Right renal pelvis (tissue), 4 donors: ENCODE results near the gene LYG2. TPM values are rescaled to one million over a fixed set of nuclear protein-coding genes. Genes with fewer than 3 reads are reported as not detected.
"Not testable (repeated sequence)": the region's sequence is repeated elsewhere in the genome, so short reads cannot be mapped to it uniquely, and the experiment has no call there.

Experiments used
- DNase-seq, 4 donors: peaks; one replicate each; pipeline ENCODE4 v3.0.0-alpha.2; 2013; ENCODE audit warnings: low read depth in 4 of 4, low spot score in 3 of 4, missing footprints in 1 of 4
- polyA plus RNA-seq, 4 donors: library from polyadenylated mRNA; unstranded; fragments of 120-200 nt; gene quantifications; one replicate each; pipeline ENCODE4 v1.2.1, GENCODE V29; 2013; ENCODE audit not compliant: insufficient read length in 4 of 4

The LYG2 gene
- under 1 TPM in 3 of 4 donors, not detected in 1; 0.19 to 0.43 (median 0.19) TPM for polyA plus RNA-seq

GRCh38 chr2:99255491-99256318 is at the start of gene LYG2:
TSS of gene LYG2 (minus strand) at chr2:99255666. CDS start at chr2:99254260, 1,406 bp downstream.
- DNase-seq: no peak

- not testable (repeated sequence) for DNase-seq
These were observed 45.6 kb upstream of the LYG2 start, which contains the start of gene LYG1 for GRCh38 chr2:99301097-99301496. TSS of gene LYG1 (minus strand) at chr2:99301197. CDS start at chr2:99295670, 5,527 bp downstream.

GRCh38 chr2:99299580-99299979 is 44.1 kb upstream of the LYG2 start:
- no peak for DNase-seq

GRCh38 chr2:99297994-99298393 is 42.5 kb upstream of the LYG2 start:
- DNase-seq: no peak

GRCh38 chr2:99285526-99285925 is 30.1 kb upstream of the LYG2 start:
- DNase-seq: no peak

GRCh38 chr2:99279969-99280695 is 24.7 kb upstream of the LYG2 start:
- DNase-seq: no peak

- DNase-seq: no peak
These were observed 23.4 kb upstream of the LYG2 start for GRCh38 chr2:99278793-99279291.

- DNase-seq: not testable (repeated sequence)
These were observed 22.8 kb upstream of the LYG2 start for GRCh38 chr2:99278195-99278765.

- DNase-seq: no peak
These were observed 20.4 kb upstream of the LYG2 start for GRCh38 chr2:99275882-99276281.

- no peak for DNase-seq
These were observed 5.8 kb upstream of the LYG2 start for GRCh38 chr2:99261242-99261641.

- DNase-seq: no peak
These were observed 4.7 kb upstream of the LYG2 start for GRCh38 chr2:99260184-99260583.

- no peak for DNase-seq
These were observed 4.0 kb upstream of the LYG2 start for GRCh38 chr2:99259465-99259864.

- no peak for DNase-seq
These were observed 1.2 kb upstream of the LYG2 start for GRCh38 chr2:99256677-99257076.

- no peak for DNase-seq
These were observed 5.5 kb downstream of the LYG2 start for GRCh38 chr2:99249951-99250350.

GRCh38 chr2:99242151-99242550 is 13.3 kb downstream of the LYG2 start:
- DNase-seq: no peak

GRCh38 chr2:99240431-99240830 is 15.0 kb downstream of the LYG2 start:
- no peak for DNase-seq

GRCh38 chr2:99238599-99238998 is 16.9 kb downstream of the LYG2 start:
- no peak for DNase-seq

GRCh38 chr2:99233177-99233576 is 22.3 kb downstream of the LYG2 start:
- DNase-seq: not testable (repeated sequence)

GRCh38 chr2:99217929-99218501 is 37.5 kb downstream of the LYG2 start:
- no peak for DNase-seq

GRCh38 chr2:99216096-99216495 is 39.4 kb downstream of the LYG2 start:
- DNase-seq: no peak

- no peak for DNase-seq
These were observed 50.0 kb downstream of the LYG2 start for GRCh38 chr2:99205491-99205890.
